Middle frontal gyrus (tissue), 1 donor: ENCODE results near the gene PROCA1.
A peak's percentile ranks its signal among the peaks of the same experiment; 100 is the strongest.
"Not testable (repeated sequence)": the region's sequence is repeated elsewhere in the genome, so short reads cannot be mapped to it uniquely, and the experiment has no call there.

Experiments used
- DNase-seq: peaks from one replicate; pipeline ENCODE4 v3.0.0-alpha.2; 2015; ENCODE audit warnings: low spot score; ENCODE audit errors: extremely low spot score

The PROCA1 gene

DNA sequence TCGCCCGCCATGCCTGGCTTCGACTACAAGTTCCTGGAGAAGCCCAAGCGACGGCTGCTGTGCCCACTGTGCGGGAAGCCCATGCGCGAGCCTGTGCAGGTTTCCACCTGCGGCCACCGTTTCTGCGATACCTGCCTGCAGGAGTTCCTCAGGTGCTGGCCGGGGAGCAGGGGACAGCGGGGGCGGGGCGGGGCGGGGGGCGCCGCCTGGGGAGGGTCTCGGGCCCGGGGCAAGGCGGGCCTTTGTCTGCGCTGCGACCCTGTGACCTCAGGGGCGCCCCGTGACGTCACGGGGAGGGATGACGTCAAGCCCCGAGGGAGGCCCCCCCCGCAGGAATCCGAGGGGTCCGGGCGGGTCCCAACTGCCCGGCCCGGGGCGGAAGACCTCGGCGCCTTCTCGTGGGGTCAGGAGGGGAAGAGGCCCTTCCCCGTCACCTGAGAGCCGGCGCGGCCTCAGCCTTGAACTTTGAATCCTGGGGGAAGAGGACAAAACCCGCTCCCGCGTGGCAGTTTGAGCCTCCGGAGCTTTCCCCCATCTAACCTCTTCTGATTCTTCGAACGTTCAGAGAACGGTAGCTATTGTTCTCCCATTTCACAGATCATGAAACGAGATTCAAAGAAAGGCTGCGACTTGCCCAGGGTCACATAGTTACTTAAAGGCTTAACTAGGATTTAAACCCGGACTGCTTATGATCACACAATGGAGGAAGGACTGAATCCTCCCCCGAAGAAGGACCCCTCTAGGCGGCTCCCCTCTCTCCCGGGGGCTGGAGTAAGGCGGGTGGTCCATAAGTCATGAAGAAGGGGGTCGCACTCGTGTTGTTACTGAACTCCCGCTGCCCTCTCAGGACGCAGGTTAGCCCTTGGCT, 32.6 kb upstream of the PROCA1 start:
- DNase-seq = no peak

DNA sequence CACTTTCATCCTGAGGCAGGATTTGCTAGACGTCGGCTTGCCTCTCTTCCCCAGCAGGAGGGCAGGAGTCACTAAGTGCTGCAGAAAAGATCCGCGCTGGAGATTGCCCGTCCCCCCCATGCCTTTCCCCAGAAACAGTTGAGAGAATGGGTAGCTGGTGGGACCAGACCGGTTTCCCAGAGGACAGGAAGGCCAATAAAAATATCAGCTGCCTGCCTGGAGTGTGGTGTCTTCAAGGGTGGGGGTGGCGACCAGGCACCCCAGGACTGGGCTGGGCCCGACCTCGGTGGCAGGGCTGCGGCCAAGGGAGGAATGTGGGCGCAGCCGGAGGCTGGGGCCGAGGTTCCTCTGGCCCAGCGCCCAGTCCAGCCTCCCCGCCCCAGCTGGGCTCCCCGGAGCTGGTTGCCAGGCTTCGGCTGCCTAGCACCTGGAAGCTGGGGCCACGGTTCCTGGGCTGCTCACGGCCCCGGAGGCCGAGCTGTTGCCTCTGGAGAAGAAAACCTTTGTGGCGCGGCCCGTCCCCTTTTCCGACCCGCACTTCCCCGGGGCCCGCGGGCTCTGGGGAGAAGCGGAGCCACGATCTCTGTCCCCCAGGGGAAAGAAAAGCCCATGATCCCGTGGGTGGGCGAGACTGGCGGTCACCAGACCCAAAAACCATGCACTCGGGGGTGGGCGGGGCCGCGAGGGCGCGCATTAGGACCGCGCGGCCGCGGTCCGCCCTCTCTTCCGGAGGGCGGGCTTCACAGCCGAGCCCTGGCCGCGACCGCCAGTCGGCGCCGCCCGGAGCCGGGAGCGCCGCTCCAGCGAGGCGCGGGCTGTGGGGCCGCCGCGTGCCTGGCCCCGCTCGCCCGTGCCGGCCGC, 31.8 kb upstream of the PROCA1 start, which contains the start of gene TRAF4:
TRAF4 (plus strand) TSS at position 769 of the 861 bp plus-strand sequence. CDS start 102 bp downstream, outside the sequence.
- DNase-seq = peak; percentile 63

DNA sequence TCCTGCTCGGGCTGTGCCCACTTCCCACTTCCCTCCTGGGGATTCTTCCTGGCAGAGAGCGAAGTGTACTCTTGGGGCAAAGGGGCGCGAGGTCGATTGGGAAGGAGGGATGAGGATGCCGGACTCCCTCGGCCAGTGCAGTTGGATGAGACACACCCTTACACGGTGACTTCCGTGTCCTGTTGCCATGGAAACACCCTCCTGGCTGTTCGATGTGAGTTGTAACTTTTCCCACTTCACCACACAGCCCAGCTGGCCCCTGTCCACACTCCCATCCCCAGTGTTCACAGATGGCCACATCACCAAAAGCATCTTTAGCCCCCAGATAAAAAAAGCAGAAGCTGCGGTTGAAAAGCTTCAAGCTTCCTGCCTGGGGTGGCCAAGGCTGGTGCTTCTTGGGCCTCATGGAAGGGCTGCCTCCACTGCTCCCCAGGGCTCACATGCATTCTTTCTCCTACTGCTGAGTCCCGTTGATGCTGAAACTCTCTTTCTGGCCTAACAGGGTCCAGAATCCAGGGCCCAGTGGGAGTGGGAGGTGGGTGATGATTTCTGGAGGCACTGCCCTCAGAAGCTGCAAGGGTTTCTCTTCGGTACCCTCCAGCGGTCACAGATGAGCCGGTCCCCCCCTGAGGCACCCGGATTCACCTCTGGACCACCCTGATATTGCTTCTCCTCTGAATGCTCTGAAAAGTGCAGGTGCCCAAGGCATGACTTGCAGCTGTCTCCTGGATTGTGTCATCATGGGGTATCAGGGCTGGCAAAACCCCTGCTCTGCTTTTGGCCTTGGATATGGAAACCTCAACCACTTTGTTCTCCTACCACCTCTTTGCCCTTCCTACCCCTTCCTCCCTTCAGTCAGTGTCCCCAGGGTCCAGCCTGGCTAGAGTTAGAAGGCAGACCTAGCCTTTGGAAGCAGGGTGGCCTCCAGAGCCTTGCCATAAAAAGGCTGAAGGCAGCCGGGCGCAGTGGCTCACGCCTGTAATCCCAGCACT, 30.0 kb upstream of the PROCA1 start:
- no peak for DNase-seq

DNA sequence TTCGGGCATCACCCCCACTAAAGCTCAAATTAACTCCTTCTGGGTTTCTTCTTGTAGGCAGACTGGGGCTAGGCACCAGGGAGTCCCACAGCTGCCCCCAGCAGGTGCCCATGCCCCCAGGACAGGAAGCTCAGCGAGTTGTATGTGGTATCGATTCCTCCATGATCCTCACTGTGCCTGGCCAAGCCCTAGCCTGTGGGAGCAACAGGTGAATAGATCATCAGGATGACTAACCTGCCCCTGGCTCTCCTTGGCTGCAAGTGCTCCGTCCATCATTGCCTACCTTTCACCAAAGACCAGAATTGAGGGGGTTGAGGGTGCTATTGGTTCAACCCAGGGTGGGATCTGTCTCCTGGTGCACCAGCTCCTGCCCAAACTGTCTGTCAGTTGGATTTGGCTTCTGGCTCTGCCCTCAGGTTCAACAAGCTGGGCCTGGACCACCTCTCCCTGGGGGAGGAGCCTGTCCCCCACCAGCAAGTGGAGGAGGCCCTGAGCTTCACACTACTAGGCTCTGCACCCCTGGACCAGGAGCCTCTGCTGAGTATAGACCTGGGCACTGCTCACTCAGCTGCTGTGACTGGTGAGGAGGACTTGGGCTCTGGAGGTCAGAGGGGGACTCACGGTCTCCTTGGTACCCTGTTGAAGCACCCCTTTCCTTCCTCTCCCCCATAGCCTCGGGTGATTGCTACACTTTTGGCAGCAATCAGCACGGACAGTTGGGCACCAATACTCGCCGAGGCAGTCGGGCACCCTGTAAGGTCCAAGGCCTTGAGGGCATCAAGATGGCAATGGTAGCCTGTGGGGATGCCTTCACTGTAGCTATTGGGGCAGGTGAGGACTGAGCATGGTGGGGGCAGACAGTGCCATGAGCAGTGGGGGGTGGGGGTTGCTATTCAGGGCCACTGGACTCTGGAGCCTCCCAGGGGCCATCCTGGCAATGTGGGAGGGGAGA, 29.0 kb upstream of the PROCA1 start:
- no peak for DNase-seq

DNA sequence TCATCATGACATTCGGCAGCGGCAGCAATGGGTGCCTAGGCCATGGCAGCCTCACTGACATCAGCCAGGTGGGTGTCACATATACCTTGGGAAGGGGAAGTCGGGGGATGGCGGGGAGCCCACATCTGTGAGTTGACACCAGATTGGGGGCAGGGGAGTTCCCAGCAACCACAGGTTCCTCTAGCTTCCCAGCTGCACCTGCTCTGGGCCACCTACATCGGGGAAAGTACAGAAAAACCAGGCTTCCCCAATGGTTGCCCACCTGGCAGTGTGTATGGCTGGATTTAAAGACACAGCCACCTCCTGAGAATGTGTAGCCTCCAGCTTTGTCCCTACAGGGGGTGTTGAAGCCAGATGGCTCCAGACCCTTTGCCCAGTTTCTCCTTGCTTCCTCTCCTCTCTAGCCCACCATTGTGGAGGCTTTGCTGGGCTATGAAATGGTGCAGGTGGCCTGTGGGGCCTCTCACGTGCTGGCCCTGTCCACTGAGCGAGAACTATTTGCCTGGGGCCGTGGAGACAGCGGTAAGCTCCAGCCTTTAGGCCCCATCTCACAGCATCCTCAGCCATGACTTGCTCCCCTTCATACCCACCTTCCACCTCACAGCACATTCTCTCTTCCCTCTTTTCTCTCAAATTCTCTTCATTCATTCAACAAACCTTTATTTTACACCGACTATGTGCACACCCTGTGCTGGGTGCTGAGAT, 27.1 kb upstream of the PROCA1 start:
- DNase-seq = no peak

DNA sequence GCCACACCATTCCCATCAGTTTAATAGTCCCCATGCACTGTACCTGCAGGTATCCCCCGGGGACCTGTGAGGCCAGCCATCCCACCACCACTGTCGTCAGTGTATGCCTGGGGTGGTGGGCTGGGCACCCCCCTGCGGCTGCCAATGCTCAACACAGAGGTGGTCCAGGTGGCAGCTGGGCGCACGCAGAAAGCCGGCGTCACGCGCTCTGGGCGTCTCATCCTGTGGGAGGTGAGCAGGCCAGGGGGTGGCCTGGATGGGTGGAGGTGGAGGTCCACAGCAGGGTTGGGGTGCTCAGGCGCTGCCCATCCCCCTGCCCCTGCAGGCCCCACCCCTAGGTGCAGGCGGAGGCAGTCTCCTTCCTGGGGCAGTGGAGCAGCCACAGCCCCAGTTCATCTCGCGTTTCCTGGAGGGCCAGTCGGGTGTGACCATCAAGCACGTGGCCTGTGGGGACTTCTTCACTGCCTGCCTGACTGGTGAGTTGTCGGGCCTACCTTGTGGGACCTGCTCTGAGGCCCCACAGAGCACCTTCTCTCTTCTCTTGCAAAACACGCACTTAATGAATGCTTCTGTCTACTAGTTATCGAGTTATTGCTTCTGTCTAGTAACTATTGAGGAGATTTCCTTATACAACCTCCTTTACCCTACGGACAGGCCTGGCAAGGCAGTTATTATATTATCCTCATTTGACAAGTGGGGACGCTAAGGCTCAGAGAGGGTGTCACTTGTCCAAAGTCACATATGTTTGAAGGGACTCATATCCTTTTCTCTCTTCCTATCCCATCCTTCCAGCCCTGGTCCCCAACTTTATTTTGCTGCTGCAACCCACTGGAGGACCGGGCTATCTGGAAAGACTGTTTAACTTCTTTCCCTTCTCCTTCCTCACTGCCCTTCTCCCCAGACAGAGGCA, 26.3 kb upstream of the PROCA1 start:
- no peak for DNase-seq

DNA sequence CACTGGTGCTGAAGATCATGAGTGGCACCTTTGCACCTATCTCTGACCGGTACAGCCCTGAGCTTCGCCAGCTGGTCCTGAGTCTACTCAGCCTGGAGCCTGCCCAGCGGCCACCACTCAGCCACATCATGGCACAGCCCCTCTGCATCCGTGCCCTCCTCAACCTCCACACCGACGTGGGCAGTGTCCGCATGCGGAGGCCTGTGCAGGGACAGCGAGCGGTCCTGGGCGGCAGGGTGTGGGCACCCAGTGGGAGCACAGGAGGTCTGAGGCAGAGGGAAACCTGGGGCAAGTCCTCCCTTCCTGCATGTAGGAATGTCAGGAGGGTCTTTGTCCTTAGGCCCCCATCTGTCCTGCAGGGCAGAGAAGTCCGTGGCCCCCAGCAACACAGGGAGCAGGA, 25.6 kb upstream of the PROCA1 start:
- no peak for DNase-seq

DNA sequence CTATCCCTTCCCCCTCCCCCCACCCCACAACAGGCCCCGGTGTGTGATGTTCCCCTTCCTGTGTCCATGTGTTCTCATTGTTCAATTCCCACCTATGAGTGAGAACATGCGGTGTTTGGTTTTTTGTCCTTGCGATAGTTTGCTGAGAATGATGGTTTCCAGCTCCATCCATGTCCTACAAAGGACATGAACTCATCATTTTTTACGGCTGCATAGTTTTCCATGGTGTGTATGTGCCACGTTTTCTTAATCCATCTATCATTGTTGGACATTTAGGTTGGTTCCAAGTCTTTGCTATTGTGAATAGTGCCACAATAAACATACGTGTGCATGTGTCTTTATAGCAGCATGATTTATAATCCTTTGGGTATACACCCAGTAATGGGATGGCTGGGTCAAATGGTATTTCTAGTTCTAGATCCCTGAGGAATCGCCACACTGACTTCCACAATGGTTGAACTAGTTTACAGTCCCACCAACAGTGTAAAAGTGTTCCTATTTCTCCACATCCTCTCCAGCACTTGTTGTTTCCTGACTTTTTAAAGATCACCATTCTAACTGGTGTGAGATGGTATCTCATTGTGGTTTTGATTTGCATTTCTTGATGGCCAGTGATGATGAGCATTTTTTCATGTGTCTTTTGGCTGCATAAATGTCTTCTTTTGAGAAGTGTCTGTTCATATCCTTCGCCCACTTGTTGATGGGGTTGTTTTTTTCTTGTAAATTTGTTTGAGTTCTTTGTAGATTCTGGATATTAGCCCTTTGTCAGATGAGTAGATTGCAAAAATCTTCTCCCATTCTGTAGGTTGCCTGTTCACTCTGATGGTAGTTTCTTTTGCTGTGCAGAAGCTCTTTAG, 24.5 kb upstream of the PROCA1 start:
- not testable (repeated sequence) for DNase-seq

DNA sequence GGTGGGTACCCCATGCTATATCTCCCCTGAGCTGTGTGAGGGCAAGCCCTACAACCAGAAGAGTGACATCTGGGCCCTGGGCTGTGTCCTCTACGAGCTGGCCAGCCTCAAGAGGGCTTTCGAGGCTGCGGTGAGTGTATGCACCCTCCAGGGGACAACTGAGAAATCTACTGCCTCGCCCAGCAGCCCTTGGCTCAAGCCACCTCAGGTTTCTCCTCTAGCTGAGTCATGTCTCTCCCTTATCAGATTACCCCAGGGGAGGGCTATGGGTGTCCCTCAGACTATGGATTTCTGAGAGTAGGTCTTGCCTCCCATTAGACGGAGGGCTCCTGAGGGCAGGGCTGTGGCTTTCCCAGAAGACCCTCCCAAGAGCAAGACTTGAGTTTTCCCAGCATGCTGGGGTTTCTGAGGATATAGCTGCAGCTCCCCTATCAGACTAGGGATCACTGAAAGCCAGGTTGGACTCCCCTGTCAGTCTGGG, 23.6 kb upstream of the PROCA1 start:
- DNase-seq = no peak

DNA sequence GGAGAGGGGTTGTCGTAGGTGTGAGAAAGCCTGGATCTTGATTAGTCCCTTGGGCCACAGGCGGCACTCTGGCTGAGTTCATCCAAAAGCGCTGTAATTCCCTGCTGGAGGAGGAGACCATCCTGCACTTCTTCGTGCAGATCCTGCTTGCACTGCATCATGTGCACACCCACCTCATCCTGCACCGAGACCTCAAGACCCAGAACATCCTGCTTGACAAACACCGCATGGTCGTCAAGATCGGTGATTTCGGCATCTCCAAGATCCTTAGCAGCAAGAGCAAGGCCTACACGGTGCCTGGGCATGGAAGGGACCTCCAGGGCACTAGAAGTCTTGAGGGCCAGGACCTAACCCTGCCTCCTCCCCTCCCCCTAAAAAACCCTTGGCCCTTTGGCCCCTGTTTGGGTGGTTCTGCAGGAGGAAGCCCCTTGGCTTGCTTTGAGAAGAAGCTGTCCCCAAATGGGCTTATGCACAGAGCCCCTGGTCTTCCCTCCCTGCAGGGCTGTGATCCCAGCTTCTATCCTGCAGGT, 23.1 kb upstream of the PROCA1 start:
- DNase-seq = no peak

DNA sequence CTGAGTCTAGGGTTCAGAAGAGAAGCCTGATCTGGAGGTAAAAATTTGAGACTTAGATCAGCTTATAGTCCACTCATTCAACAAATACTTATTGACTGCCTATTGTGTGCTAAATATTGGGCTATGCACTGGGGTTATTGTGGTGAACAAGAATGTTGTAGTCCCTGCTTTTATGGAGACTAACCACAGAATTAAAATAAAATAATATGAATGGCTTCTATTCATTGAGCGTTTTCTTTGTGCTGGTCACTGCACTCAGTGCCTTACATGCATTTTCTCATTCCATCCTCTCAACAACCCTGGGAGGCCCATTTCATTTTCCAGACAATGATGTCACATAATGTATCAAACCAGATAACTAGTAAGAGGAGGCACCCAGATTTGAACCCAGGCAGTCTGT, 21.7 kb upstream of the PROCA1 start:
- DNase-seq = no peak

DNA sequence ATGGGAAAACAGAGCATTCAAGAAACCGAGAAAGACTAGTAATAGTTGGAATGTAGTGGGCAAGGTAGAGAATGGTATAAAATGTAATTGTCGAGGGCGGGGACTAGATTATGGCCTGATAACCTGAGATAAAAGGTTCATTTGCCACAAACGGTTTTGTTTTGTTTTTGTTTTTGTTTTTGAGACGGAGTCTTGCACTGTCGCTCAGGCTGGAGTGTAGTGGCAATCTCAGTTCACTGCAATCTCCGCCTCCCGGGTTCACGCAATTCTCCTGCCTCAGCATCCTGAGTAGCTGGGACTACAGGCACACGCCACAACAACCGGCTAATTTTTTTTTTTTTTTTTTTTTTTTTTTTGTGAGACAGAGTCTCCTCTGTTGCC, 18.3 kb upstream of the PROCA1 start:
- DNase-seq = no peak

DNA sequence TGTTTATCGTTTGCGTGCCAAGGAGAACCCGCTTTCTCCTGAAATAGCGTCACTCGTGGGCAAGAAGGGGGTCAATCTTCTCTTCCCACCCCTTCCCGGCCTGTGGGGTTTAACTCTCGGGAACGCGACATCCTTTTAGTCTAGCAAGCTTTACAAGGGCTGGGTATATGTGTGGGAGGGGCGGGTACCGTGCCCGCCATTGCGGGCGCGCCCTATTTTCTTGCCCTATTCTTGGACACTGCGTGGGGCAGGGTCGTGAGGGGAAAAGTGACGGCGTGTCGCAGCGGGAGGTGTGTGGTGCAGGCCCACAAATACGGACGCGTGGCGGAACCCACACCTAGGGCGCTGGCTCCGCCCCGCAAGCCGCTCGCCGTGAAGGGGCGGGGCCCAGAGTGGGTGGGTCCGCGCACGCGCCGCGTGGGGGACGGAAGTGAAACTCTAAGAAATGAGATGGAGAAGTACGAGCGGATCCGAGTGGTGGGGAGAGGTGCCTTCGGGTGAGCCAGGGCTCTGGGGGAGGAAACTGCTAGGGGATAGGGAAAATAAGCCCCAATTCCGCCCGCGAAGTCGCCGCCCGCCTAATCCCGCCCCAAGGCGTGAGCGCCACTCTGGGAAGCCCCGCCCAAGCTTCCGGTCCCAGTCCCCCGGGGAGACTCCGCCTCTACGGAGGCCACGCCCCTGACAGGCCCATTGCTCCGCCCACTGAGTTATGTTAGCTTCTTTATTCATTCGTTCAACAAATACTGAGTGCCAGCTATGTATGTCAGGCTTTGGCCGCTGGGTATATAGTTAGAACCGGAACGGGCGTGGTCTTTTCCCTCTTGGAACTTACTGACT, 16.9 kb upstream of the PROCA1 start, which contains the start of gene NEK8:
NEK8 (plus strand) TSS at position 425 of the 837 bp plus-strand sequence; CDS start at position 451, 26 bp downstream.
- DNase-seq = peak; percentile 84

DNA sequence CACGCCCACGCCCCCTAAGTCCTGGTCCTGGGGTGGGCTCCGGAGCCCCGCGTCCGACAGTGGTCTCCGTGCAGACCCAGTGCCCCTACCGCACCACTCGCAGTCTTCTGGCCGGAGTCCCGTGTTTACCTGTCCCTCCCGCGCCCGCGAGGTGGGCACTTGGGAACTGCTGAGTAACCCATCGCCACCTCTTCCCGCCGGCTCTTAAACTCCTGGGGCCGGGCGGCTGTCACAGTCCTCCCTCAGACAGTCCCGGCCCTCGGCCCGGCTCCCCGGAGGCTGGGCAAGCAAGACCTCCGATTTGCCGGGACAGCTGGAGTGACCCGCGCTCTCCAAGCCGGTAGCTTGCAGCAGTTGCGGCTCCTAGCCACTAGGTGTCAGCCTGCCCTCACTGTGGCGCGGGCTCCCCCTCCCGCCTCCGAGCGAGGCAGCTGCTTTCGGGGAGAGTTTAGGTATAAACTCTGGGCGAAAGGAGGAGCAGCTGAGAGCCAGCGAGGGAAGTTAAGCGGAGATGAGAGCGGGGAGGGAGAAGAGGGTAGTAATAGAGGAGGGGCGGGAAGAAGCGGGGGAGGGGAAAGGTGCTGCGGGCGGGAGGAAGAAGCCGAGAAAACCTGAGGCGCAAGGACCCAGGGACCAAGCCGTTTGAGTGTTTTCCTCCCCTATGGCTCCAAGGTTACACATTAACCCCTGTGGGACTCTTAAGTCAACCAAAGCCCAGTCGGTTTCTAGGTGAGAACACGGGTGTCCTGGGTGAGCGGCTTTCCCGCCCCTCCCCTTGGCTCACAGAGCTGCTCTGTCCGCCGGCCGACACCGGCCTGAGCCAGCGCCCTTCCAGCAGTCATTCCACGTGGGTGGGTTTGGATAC, 15.2 kb upstream of the PROCA1 start:
- peak; percentile 92 for DNase-seq

DNA sequence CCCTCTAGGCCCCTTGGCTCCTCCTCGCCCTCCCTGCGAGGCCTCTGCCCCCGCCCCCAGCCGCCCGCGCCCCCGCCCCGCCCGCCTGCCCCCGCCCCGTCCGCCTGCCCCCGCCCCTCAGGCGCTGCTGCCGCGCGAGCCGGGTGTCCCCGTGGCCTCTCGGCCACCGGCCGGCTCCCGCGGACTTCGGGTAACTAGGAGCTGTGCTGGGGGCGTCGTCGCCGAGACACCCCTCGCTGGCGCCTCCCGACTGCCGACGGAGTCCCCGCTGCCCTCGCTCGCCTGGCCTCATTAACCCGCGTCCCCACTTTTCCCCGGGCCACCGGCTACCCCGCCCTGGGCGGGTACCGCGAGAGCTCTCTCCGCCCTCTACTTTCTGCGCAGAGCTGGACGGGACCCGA, 14.5 kb upstream of the PROCA1 start, which contains the start of gene TLCD1:
TLCD1 (minus strand) TSS at position 8 of the 401 bp plus-strand sequence. CDS start 136 bp downstream, outside the sequence.
- no peak for DNase-seq
